ENCODE measurements around the gene KIF20A.

KIF20A gene

DNA sequence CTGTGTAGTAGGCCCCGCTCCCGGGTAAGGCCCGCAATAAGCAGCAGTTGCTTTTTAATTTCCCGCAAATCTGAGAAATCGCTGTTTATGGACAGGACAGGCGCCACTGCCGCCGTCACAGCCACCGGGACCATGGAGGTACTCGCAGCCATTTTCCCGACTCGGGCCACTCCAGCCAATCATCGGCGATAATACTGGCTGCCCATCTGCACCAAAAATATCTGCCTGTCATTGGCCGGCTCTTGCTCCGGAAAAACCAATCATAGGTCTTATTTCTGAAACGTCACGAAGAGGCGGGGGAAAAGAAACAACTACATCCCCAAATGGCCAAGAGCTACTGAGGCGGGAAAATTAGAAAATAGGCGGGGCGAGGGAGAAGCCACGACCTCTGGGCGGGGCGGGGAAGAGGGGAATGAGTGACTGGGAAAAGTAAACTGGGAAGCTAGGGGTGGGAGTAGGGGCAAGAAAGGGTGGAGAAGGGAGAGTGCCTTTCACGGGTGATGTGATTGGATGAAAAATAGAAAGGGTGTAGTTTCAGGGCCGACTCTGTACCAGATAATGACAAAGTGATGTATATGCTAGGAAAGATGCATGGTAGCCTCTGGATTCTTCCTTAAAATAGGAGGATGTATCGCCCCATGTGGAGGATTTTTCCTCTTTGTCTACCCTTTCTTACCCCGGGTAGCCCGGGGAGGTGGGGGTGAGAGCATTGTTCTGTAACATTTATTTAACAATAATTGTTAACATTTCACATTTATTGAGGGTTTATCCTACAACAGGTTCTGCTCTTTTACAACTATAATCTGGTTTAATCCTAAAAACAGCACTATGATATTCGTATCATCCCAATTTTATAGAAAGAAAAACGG, 34.5 kb downstream of the KIF20A start, which contains the start of gene CDC23:
TSS of gene CDC23 (minus strand) at position 163 of the 869 bp plus-strand sequence. CDS start at position 152, 11 bp downstream.
- Mint-ChIP-seq H3K4me3 (peak within 1 kb of the TSS; percentile 98), H3K36me3 (peaks cover 4% of the 10 kb centered on the region), H3K9me3 (peaks cover 1% of the 10 kb centered on the region), H3K4me1 (peaks cover 13% of the 10 kb centered on the region), H3K27me3 (no peaks in the 10 kb centered on the region), H3K27ac (peak within 1 kb of the TSS; percentile 99)
- DNase-seq (ENCODE audit: low spot score in 2 of 2) (peak; percentile 79 to 87), ATAC-seq (ENCODE audit: low read depth) (peak; percentile 97)

DNA sequence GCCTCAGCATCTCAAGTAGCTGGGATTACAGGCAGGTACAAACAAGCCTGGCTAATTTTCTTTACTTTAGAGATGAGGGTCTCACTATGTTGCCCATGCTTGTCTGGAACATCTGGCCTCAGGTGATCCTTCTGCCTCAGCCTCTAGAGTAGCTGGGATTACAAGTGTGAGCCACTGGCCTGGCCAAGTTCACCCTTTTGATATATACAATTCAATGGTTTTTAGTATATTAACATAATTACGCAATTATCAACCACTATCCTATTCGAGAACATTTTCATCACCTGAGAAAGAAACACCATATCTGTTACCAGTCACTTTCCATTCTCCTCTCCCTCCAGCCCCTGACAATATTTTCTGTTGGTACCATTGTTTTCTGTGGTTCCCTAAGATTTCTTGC, 37.9 kb downstream of the KIF20A start:
- no peaks in the 10 kb centered on the region for H3K9me3 Mint-ChIP-seq
- ATAC-seq (ENCODE audit: low read depth) (no peak), DNase-seq (ENCODE audit: low spot score in 2 of 2) (no peak)
- H3K27ac Mint-ChIP-seq = no peak overlapping the region
- H3K27me3 Mint-ChIP-seq = peaks cover 4% of the 10 kb centered on the region
- H3K4me1 Mint-ChIP-seq = peaks cover 7% of the 10 kb centered on the region
- no peaks in the 10 kb centered on the region for H3K36me3 Mint-ChIP-seq
- H3K4me3 Mint-ChIP-seq = no peak overlapping the region

DNA sequence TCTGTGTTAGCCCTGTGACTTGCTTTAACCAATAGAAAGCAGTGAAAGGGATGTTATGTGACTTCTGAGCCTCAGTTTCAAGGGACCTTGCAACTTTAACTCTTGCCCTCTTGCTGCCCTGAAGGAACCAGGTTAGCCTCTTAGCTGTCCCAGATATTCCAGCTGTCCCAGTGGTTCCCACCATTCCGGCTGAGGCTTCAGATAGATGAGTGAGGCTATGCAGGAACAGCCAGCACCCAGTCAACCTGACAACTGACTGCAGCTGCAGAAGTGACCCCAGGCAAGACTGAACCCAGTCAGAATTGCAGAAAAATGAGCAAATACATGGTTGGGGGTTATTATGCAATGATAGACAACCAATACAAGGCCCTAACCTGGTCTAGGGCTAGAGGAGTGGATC, 44.6 kb downstream of the KIF20A start:
- Mint-ChIP-seq H3K27ac (no peak overlapping the region), H3K4me1 (no peaks in the 10 kb centered on the region), H3K36me3 (peaks cover 3% of the 10 kb centered on the region), H3K27me3 (peaks cover 13% of the 10 kb centered on the region), H3K4me3 (no peak overlapping the region), H3K9me3 (peaks cover 3% of the 10 kb centered on the region)
- no peak for ATAC-seq (ENCODE audit: low read depth)
- DNase-seq (ENCODE audit: low spot score in 2 of 2) = no peak

DNA sequence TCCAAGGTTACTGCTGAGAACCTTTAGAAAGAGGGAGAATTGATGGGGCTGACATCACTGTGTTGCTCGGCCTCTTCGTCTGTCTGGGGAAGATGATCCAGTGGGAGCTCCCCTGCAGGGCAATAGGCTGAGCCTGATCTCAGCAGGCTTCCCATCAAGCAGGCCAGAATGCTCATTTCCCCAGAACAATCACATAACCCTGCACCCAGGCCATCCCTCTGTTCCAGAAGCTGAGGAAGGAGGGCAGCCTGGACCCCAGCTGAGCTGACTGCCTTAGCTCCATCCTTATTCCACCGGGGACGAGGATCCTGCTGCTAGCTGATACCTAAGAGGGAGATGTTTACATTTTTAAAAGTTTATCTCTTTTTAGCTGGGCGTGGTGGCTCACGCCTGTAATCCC, 45.8 kb downstream of the KIF20A start:
- DNase-seq (ENCODE audit: low spot score in 2 of 2) (no peak), ATAC-seq (ENCODE audit: low read depth) (no peak)
- H3K27me3 Mint-ChIP-seq = peaks cover 13% of the 10 kb centered on the region
- no peak overlapping the region for H3K4me3 Mint-ChIP-seq
- no peak overlapping the region for H3K27ac Mint-ChIP-seq
- H3K9me3 Mint-ChIP-seq = peaks cover 3% of the 10 kb centered on the region
- H3K4me1 Mint-ChIP-seq = no peaks in the 10 kb centered on the region
- H3K36me3 Mint-ChIP-seq = peaks cover 3% of the 10 kb centered on the region

DNA sequence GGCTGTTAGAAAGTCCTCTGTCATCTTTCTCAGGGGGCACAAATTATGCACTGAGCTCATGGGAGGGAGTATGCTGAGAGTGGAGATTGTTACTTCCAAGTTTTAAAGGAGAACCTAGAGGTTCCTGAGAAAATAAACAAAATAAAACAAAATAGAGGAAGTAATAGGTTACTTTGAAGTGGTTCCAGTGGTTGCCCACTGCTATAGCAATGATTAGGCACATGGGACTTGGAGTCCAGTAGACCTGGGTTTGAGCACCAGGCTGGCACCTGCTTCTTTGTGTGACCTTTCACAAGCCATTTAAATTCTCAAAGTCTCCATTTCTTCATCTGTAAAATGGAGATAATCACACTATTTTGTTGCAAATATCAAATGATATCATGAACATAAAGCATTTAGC, 48.0 kb downstream of the KIF20A start:
- peak; percentile 68 for ATAC-seq (ENCODE audit: low read depth)
- no peaks in the 10 kb centered on the region for H3K4me1 Mint-ChIP-seq
- no peak overlapping the region for H3K4me3 Mint-ChIP-seq
- H3K9me3 Mint-ChIP-seq = peaks cover 3% of the 10 kb centered on the region
- no peak for DNase-seq (ENCODE audit: low spot score in 2 of 2)
- H3K27ac Mint-ChIP-seq = no peak overlapping the region
- H3K27me3 Mint-ChIP-seq = peaks cover 14% of the 10 kb centered on the region
- H3K36me3 Mint-ChIP-seq = peaks cover 3% of the 10 kb centered on the region

DNA sequence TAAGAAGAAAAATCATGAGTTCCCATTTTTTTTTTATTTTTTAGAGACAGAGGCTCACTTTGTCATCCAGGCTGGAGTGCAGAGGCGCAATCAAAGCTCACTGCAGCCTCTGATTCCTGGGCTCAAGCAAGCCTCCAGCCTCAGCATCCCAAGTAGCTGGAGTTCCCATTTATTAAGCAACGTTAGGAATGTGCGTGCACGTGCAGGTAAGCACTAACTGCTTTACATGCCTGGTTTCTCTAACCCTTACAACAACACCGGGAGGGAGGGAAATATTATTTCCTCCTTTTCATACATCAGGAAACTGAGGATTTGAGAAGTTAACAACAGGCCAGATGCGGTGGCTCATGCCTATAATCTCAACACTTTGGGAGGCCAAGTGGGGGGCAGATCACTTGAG, 50.5 kb downstream of the KIF20A start:
- ATAC-seq (ENCODE audit: low read depth) = no peak
- H3K27ac Mint-ChIP-seq = no peak overlapping the region
- H3K27me3 Mint-ChIP-seq = peaks cover 9% of the 10 kb centered on the region
- H3K9me3 Mint-ChIP-seq = peaks cover 3% of the 10 kb centered on the region
- peaks cover 3% of the 10 kb centered on the region for H3K36me3 Mint-ChIP-seq
- no peak overlapping the region for H3K4me3 Mint-ChIP-seq
- H3K4me1 Mint-ChIP-seq = no peaks in the 10 kb centered on the region
- no peak for DNase-seq (ENCODE audit: low spot score in 2 of 2)

DNA sequence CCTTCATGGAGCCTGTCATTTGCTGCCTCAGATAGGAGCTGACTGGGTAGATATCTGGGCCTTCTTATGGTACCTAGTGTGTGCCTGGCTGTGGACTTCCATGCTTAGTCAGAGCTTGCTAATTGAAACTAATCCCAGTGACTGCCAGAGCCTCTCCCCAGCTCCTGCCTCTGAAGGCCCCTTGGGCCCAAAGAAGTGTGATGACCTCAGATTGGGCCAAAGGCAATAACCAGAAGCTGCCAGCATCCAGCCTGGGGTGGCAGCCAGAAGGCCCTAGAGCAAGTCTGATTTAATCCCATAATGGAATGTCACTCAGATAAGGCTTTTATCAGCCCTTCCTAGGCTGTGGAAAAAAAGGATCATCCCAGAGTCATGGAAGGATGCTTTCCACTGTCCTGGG, 51.3 kb downstream of the KIF20A start:
- no peak for DNase-seq (ENCODE audit: low spot score in 2 of 2)
- ATAC-seq (ENCODE audit: low read depth) = no peak
- H3K9me3 Mint-ChIP-seq = peaks cover 3% of the 10 kb centered on the region
- no peak overlapping the region for H3K4me3 Mint-ChIP-seq
- H3K27ac Mint-ChIP-seq = no peak overlapping the region
- no peaks in the 10 kb centered on the region for H3K4me1 Mint-ChIP-seq
- H3K36me3 Mint-ChIP-seq = peaks cover 3% of the 10 kb centered on the region
- H3K27me3 Mint-ChIP-seq = peaks cover 12% of the 10 kb centered on the region

DNA sequence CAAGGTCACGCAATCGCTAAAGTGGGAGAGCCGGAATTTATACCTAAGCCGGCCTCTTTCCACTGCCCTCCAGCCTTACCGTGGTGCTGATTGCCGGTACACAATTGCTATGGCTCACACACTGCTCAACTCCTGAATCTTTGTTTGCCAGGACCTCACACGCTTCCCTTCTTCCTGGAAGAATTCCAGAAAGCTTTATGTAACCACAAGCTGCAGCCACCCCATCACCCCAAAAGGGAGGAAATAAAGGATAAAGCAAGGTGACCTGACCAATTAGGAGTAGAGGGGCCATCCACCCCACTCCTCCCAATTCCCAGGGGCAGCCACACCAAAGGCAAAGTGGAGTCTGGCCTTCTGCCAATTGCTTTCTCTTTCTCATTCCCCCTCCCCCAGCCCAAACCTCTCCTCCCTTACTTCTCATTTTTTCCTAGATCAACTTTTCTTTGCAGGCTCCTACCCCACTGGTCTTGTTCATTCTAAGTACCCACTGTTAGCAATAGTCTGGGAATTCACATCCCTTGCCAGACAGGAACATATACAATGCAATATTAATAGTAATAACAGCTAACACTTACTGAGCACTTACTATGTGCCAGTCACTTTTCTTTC, 52.2 kb downstream of the KIF20A start:
- no peak for ATAC-seq (ENCODE audit: low read depth)
- DNase-seq (ENCODE audit: low spot score in 2 of 2) = no peak
- no peaks in the 10 kb centered on the region for H3K4me1 Mint-ChIP-seq
- no peak overlapping the region for H3K27ac Mint-ChIP-seq
- H3K4me3 Mint-ChIP-seq = no peak overlapping the region
- peaks cover 1% of the 10 kb centered on the region for H3K36me3 Mint-ChIP-seq
- peaks cover under 1% of the 10 kb centered on the region for H3K9me3 Mint-ChIP-seq
- peaks cover 10% of the 10 kb centered on the region for H3K27me3 Mint-ChIP-seq

DNA sequence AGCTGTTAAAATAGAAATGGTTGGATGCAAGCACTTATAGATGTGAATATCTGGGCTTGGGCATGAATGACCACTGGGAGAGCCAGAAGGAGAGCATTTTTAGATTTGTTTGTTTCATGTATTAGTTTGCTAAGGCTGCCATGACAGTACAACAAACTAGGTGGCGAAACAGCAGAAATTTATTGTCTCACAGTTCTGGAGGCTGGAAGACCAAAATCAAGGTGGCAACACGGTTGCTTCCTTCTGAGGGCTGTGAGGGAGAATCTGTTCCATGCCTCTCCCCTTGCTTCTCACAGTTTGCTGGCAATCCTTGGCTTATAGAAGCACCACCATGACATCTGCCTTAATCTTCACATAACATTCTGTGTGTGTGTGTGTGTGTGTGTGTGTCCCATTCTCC, 54.4 kb downstream of the KIF20A start:
- H3K4me3 Mint-ChIP-seq = no peak overlapping the region
- ATAC-seq (ENCODE audit: low read depth) = no peak
- H3K27me3 Mint-ChIP-seq = peaks cover 9% of the 10 kb centered on the region
- no peaks in the 10 kb centered on the region for H3K36me3 Mint-ChIP-seq
- no peak for DNase-seq (ENCODE audit: low spot score in 2 of 2)
- H3K27ac Mint-ChIP-seq = no peak overlapping the region
- H3K9me3 Mint-ChIP-seq = no peaks in the 10 kb centered on the region
- no peaks in the 10 kb centered on the region for H3K4me1 Mint-ChIP-seq

DNA sequence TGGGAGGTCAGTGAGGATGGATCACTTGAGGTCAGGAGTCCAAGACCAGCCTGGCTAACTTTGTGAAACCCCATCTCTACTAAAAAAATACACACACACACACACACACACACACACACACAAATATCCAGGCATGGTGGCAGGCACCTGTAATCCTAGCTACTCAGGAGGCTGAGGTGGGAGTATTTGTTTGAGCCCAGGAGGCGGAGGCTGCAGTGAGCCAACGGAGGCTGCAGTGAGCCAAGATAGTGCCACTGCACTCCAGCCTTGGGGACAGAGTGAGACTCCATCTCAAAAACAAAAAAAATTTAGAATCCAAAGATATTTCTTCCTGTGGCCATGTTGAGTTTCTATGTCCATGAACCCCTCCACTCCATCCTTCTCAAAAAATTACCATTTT, 55.7 kb downstream of the KIF20A start:
- H3K27ac Mint-ChIP-seq = no peak overlapping the region
- no peak overlapping the region for H3K4me3 Mint-ChIP-seq
- H3K27me3 Mint-ChIP-seq = peaks cover 11% of the 10 kb centered on the region
- ATAC-seq (ENCODE audit: low read depth) = no peak
- no peaks in the 10 kb centered on the region for H3K4me1 Mint-ChIP-seq
- H3K36me3 Mint-ChIP-seq = no peaks in the 10 kb centered on the region
- no peak for DNase-seq (ENCODE audit: low spot score in 2 of 2)
- H3K9me3 Mint-ChIP-seq = no peaks in the 10 kb centered on the region

All from memory B cell (primary cell).